Stimulated activated CD4-positive, alpha-beta T cell treated with anti-CD3 and anti-CD28 coated beads, Interleukin-12 subunit alpha, Interleukin-12 subunit beta, amount 100 ng/mL, for 24 hours (primary cell): ENCODE results near the gene DLG3.
"Not testable (repeated sequence)": the region's sequence is repeated elsewhere in the genome, so short reads cannot be mapped to it uniquely, and the experiment has no call there.

ENCODE experiments used
- DNase-seq, 2 experiments: peaks; one replicate each; pipeline ENCODE4 v3.0.0-alpha.2; 2020; ENCODE audit warnings: low read depth in 2 of 2

Gene DLG3

GRCh38 chrX:70476934-70477733, 32.5 kb downstream of the DLG3 start:
- no peak for DNase-seq

DNA sequence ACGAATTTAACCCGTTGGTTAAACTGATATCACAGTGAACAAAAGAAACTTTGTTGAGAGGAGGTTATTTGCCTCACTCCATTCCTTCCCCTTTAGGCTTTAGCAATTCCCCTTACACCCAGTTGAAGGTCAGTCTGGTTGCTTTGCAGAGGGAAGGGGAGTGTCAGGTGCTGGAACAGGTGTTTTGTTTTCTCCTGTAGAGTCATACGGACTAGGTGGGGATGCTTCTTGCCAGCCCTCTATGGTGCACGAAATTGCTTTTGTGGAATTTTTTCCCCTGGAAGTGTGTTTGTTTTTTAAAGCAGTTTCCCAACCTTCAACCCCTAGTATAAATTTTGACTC, 33.1 kb downstream of the DLG3 start:
- no peak for DNase-seq

DNA sequence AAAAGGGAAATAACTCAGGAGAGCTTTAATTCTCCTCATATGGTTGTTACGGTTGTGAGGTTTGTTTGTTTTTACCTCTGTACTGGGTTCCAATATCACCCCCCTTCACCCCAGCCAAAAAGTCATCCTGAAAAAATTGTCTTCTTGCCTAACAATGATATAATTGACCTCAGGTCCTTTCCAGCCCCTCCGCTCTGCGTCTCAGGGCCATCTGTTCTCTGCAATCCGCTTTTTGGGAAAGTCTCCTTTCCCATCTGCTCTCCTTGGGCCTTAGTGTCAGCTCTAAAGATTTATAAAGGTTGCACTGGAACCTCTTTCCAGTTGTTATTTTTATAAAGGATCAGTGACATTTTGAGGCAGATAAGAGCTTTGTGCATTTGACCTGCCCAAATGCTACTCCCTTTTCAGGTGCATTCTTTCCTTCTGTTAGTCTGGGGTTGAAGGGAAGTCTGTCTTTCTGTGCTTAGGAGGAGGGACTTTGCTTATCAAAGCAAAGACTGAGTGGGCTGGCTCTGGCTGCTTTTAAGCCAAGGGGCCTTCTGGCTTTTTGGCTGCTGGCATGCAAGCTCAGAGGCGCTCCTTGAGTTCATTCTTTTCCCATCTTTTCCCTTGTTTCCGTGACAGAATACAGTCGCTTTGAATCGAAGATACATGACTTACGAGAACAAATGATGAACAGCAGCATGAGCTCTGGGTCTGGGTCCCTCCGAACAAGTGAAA, 34.1 kb downstream of the DLG3 start:
- DNase-seq, result no peak

GRCh38 chrX:70479247-70479921, 34.7 kb downstream of the DLG3 start:
- DNase-seq, result no peak

DNA sequence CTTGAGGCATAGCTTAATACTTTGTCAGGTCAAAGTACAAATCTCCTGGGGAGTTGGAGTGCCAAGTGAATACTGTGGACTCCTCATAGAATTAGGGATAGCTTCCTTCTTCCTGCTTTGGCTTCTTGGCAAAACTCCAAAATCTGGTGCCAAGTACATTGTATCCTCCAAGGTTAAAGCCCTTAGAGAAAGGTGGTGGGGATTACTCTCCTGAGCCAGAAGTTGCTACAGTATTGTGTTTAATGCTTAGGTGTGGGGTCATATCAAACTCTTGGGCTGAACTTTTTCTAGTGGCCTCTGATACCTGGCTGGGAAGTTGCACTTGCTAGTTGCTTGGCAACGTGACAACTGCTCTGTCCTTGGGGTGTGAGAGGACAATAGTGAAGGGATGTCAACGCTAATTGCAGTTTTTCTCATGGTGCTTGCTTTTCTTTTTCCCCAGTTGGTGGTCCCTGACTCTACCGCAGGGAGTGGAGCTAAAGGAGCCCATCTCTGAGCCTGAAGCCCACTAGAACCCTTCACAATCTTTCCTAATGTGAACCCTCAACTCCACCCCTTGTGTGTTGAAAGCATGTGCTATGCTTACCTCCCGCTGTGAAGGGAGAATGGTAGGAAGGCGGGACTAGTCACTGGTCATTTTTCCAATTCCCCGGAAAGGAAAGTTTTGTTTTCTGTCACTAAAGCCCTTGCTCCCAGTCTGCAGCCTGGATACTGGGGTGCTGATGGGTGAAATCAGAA, 35.5 kb downstream of the DLG3 start:
- DNase-seq, result no peak

GRCh38 chrX:70480660-70481018, 36.0 kb downstream of the DLG3 start:
- no peak for DNase-seq

- DNase-seq, result no peak
These were observed 37.0 kb downstream of the DLG3 start for GRCh38 chrX:70481471-70482270.

- no peak for DNase-seq
These were observed 37.7 kb downstream of the DLG3 start for GRCh38 chrX:70482300-70482699.

GRCh38 chrX:70485466-70485865, 40.8 kb downstream of the DLG3 start:
- DNase-seq, result no peak

GRCh38 chrX:70488856-70489255, 44.2 kb downstream of the DLG3 start:
- no peak for DNase-seq

DNA sequence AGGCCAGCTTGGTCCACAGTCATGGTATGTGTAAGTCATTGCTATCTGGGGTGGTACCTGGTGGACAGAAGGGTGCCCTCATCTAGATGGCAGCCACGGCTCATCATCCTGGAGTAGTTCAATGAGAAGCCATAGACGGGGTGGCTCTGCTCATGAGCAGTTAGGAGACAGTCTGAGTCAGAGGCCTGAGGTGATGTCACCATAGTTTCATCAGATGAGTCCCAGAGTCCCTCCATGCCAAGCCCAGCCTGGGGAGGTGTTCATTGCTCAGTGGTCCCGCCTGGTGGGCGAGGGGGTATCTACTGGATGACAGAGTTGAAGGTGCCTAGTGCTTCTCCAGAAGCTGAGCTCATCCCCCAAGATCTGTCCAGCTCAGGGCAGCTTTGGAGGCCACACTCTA, 49.8 kb downstream of the DLG3 start:
- peak in 1 of 2 experiments; percentile 2 for DNase-seq

DNA sequence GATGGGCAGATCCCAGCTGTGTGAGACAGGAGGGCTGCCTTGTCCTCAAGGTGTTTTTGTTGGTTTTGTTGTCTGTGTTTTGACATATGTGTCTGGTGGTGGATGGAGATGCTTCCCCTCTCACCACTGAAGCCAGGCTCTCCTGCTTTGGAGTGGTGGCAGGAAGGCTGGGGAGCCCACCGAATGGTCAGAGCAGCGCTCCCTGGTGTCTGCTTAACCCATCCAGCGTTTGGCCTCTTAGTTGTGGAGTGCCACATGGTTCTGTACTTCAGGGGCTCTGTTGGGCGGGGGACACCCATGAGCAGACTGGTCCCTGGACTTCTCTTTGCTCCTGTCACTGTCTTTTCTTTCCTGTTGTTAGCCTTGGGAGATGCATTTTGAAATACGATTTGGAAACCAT, 51.9 kb downstream of the DLG3 start:
- DNase-seq, result no peak

DNA sequence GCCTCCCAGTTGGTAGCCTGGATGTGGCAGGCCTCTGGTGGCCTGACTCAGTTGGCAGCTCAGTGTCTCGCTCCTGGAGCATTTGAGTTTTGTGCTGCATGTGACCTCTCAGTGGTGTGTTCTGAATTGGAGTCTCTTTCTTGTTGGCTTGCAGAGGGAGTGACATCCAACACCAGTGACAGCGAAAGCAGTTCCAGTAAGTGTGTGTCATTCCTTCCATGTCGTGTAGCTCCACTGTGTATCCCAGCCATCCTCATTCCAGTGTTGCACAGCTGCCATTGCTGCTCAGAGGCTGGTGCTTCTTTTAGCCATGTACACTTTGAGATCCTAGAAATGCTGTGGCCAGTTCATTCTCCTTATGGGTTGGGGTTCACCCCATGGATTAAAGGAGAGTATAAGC, 52.4 kb downstream of the DLG3 start:
- DNase-seq, result no peak

DNA sequence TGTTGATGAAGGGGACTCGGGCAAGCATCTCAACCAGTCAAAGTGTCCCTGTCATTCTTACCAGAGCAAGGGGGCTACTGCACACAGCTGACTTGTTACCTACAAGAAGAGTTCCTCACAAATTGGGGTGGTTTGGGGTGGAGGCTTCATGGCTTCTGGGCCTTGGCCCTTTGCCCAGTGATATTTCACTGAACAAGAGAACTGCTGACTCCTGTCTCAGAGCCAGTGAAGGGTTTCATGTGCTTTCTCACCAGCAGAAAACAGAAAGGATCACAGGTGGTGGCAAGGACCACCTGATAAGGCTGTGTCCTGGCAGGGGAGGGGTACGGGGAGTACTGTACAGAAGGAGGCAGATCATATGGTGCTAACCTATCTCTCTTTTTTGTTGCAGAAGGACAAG, 53.5 kb downstream of the DLG3 start:
- DNase-seq, result no peak

DNA sequence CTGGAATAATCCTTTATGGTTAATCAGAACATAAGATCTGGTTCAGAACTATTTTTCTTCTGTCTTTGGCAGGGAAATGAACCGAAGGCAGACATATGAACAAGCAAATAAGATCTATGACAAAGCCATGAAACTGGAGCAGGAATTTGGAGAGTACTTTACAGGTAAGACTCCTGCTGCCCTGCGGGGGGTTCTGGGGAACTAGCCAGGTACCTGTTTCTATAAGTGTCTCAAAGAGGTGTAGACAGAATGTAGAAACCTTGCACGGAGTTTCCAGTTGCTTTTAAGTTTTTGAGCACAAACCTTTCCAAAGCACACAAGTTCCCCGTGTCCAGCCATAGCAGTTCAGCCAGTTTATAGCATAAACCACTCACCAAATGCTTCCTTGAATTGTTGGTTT, 56.2 kb downstream of the DLG3 start:
- no peak for DNase-seq

DNA sequence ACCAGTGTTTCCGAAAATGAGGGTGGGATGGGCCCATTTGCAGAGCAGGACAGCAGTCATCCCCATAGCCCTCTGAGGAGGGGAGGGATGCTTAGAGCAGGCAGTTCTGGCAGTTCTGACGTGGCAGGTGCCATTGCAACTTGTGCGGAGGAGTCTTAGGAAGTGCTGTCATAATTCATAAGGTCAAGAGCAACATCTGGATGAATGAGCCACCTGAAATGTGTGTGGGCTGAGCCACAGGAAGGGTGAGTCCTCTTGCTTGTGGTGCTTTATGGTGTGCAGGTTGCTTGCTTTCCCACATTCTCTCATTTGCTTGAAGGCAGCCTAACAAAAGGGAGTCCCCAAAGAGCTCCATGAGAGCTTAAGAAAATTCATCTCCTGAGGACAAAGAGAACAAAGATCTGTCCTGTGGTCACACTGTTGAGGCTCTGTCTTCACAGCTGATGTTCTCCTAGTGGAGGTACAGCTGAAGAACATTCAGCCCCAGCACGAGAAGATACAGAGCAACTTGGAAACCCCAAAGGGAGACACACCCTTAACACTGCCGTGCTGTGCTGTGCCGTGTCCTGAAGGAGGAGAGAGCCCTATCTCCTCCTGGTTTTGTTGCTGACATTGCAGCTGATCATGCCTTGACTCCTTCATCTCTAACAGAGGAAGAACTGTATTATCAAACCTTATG, 60.3 kb downstream of the DLG3 start:
- DNase-seq, result peak in 1 of 2 experiments; percentile 1

GRCh38 chrX:70505451-70505841, 60.8 kb downstream of the DLG3 start:
- DNase-seq, result no peak

GRCh38 chrX:70508296-70508911, 63.8 kb downstream of the DLG3 start:
- no peak for DNase-seq

DNA sequence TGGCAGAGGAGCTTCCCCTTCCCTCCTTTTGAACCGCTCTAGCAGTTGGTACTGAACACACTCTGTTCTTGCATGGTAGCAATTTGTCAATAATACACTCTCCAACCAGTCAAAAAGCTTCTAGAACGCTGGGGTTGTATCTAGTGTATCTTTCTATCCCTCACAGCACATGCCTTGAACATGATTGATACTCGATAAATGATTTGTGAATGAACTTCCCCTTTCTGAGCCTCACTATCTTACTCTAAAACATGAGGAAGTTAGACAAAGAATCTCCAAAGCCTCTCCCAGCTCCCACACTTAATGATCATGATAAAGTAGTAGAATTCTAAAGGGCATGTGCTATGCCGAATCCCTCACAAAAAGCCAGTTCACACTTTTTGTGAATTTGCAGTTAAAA, 64.4 kb downstream of the DLG3 start:
- no peak for DNase-seq

- DNase-seq, result not testable (repeated sequence)
These were observed 70.6 kb downstream of the DLG3 start for GRCh38 chrX:70515270-70515669.
